HUES6 (cell line): Measurements from ENCODE around the gene MYO3B.

Experiments
- H3K27ac ChIP-seq: 2 replicates; pipeline ENCODE4 v1.7.0; 2013; ENCODE audit warnings: low read depth, mild to moderate bottlenecking, low read length, inconsistent platforms
- H3K27me3 ChIP-seq: 2 replicates; pipeline ENCODE4 v1.6.1; 2013; ENCODE audit warnings: low read length; ENCODE audit not compliant: control insufficient read depth, insufficient read depth
- H3K36me3 ChIP-seq: 2 replicates; pipeline ENCODE4 v1.6.1; 2013; ENCODE audit warnings: low read length; ENCODE audit not compliant: control insufficient read depth, insufficient read depth
- H3K4me1 ChIP-seq: 2 replicates; pipeline ENCODE4 v1.6.1; 2013; ENCODE audit warnings: low read length; ENCODE audit not compliant: control insufficient read depth, insufficient read depth
- H3K4me3 ChIP-seq: 2 replicates; pipeline ENCODE4 v1.5.1; 2013; ENCODE audit warnings: low read depth, low read length
- H3K9ac ChIP-seq: one replicate; pipeline ENCODE4 v1.6.1; 2013; ENCODE audit warnings: mild to moderate bottlenecking, low read length
- H3K9me3 ChIP-seq: 2 replicates; pipeline ENCODE4 v1.6.1; 2013; ENCODE audit warnings: low read depth, low read length; ENCODE audit not compliant: control insufficient read depth, insufficient read depth

The MYO3B gene

DNA sequence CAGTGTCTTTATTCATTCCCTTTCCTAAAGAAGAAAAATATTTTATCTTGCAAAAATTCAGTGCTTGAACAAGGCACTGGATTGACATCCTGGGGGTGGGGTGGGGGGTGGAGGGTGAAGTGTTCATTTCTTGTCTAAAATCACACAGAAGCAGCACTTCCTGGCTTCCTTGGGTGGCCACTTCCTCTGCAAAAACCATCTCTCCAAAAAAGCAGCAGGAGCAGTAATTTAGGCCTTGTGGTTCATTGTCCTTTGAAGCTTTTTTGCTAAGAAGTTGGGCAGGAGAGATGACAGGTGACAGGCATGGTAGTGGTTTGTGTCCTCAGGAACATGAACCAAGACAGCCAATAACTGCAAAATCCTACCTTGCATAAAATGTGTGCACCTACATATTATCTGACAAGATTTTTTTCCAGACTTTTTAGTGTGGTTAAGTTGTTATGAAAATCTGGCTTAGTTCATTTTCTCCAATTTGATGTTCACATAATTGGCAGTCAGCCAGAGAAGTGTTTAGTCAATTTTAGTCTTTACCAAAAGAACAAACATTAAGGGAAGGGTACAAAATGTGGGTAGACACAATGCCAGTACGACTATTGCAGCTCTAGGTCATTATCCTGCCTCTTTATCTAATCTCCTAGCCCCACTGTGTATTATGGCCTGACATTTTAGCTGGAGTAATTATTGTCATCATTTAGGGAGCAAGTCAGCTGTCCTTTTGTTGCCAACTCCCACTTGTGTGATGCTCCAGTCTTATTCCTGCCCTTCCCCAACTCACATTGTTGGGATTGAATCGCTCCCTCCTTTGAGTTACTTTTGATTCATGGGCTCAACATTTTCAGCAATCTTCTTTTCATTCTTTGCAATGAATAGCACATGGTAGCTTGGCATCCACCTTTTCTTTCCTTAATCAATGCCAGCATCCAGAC is 177.2 kb downstream of the MYO3B start:
- H3K9ac ChIP-seq: no peak overlapping the region
- H3K36me3 ChIP-seq: no peaks in the 10 kb centered on the region
- H3K4me3 ChIP-seq: no peak overlapping the region
- peaks cover 30% of the 10 kb centered on the region for H3K4me1 ChIP-seq
- no peaks in the 10 kb centered on the region for H3K9me3 ChIP-seq
- no peak overlapping the region for H3K27ac ChIP-seq
- H3K27me3 ChIP-seq: no peaks in the 10 kb centered on the region

GRCh38 chr2:170359466-170359865 is 181.5 kb downstream of the MYO3B start:
- Histone ChIP-seq H3K4me1 (peaks cover 36% of the 10 kb centered on the region), H3K27me3 (no peaks in the 10 kb centered on the region), H3K27ac (no peak overlapping the region), H3K4me3 (no peak overlapping the region), H3K36me3 (no peaks in the 10 kb centered on the region), H3K9me3 (no peaks in the 10 kb centered on the region), H3K9ac (no peak overlapping the region)

DNA sequence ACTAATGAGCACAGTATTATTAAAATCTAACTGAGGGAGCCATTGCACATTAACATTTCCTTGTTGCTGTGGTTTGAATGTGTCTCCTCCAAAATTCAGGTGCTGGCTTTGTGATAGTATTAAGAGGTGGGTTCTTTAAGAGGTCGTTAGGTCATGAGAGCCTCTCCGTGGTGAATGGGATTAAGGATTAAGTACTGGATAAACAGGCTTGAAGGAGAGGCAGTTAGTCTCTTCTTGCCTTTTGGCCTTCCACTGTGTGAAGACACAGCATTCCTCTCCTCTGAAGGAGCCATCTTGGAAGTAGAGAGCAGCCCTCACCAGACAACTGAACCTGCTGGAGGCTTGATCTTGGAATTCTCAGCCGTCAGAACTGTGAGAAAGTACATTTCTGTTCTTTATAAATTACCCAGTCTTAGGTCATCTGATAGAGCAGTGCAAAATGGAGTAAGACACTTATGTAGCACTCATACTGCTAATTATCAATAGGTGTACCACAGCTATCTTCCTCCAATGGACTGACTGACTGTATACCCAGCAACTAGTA is 182.7 kb downstream of the MYO3B start:
- Histone ChIP-seq H3K36me3 (no peaks in the 10 kb centered on the region), H3K27me3 (no peaks in the 10 kb centered on the region), H3K4me3 (no peak overlapping the region), H3K27ac (no peak overlapping the region), H3K9me3 (no peaks in the 10 kb centered on the region), H3K4me1 (peaks cover 35% of the 10 kb centered on the region), H3K9ac (no peak overlapping the region)

DNA sequence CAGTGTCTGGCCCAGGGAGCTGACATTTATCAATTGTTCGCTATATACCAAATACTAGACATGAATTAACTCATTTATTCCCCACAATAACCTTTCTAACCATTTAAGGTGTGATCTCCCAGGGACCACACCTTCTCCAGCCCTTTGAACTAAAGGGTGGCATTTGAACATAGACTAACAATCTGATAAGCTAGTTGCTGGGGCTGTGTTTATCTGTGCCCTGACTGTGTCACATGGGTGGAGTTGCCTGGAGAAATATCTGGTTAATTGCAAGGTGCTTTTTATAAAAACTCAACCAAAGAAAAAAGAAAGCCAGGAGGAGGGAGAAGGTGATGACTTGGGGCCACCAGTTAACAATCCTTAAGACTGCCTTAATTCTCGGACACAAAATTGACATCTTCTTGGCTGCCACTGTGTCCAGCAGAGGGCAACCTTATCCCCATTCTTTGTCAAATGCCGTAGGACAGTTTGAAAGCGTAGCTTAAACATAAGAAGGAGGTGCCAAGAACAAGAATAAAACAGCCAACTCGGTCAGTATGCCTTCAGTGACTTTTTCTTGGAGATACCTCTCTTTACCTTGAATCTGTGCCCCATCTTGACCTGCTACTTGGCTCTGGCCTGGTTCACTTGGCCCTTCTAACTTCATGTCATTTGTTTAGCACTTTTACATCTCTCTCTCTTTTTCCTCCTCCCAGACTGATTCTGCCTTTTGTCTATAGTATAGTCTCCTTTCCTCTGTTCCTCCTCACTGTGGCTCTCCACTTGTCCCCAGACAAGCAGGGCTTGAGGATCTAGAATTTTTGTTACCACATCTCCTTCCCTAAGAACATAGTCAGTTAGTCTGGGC is 183.4 kb downstream of the MYO3B start:
- no peaks in the 10 kb centered on the region for H3K27me3 ChIP-seq
- no peak overlapping the region for H3K27ac ChIP-seq
- peaks cover 38% of the 10 kb centered on the region for H3K4me1 ChIP-seq
- no peak overlapping the region for H3K4me3 ChIP-seq
- H3K9ac ChIP-seq: no peak overlapping the region
- H3K9me3 ChIP-seq: no peaks in the 10 kb centered on the region
- H3K36me3 ChIP-seq: no peaks in the 10 kb centered on the region

DNA sequence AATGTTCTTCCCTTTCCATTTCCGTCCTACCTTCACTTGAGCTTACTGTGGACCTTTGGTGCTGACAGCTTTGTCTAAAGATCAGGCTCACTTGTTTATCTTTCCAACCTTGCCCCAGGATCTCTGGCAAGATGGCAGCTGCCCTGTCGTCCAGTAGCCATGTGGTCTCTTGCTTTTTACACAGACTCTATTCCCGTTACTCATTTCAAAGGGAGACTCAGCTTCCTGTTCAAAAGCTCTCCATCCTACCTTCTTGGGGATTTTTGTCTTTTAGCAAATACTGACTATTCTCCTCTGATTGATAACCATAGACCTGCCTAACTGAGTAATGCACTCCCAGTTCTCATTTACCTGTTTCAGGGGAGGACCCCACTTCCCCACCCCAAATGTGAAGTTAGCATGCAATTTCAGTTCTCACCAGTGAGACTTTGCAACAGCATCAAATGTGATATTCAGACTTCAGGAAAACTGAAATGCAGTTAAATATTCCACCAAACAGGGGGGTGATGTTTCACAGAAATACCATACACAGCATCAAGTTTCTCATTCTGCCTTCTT is 184.4 kb downstream of the MYO3B start:
- Histone ChIP-seq H3K27ac (no peak overlapping the region), H3K9me3 (no peaks in the 10 kb centered on the region), H3K4me3 (no peak overlapping the region), H3K9ac (no peak overlapping the region), H3K27me3 (no peaks in the 10 kb centered on the region), H3K36me3 (no peaks in the 10 kb centered on the region), H3K4me1 (peaks cover 47% of the 10 kb centered on the region)

DNA sequence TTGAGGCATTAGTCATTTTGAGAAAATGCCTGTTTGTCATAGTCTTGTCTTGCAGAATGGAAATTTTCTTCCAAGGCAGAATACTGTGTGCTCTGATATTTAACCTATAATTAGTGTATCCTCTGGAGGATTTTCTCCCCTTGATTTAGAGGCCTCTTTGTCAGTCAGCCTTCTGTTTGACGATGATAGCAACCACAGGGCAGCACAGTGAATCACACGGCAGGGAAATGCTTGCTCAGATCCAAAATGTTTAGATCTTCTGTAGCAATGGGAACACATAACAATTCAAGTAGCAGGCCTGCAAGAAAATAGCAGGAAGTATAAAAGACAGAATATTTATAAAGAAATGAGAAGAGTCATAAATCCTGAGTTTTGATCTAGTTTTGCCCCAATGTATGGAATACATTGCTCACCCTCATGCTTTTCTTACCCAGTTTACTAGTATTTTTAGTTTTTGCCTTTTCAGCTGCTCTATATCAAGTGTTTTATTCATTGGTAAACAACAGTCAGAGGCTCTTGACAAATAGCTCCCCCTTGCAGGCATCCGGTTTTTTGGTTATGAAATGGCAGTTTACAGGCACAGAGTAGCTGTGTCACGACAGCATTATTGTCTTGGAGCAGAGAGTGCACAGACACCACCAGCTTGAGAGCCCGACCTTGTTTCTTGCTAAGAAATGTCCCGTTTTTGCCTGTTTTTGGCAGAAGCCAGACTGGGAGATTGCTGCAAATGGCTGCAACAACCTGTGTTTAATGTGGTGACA is 185.1 kb downstream of the MYO3B start:
- H3K36me3 ChIP-seq: no peaks in the 10 kb centered on the region
- H3K27ac ChIP-seq: no peak overlapping the region
- no peak overlapping the region for H3K4me3 ChIP-seq
- H3K9ac ChIP-seq: no peak overlapping the region
- no peaks in the 10 kb centered on the region for H3K9me3 ChIP-seq
- peaks cover 50% of the 10 kb centered on the region for H3K4me1 ChIP-seq
- no peaks in the 10 kb centered on the region for H3K27me3 ChIP-seq

DNA sequence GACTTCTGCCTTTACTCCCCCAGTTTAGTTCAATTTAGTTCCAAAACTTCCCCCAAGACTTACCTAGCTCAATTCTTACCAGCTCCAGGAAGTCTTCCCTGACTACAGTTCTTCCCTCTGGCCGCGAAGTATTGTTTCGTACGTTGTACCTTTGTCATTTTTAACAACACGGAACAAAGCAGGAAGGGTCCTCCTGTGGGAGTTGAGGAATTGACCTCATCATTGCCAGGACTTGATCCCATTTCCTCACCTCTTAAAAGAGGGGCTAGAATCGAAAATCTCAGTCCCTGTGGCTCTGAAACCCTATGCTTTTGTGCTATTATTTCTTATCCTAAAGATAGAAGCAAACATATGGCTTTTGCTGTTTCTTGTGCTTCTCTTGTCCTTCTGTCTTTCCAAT is 187.1 kb downstream of the MYO3B start:
- no peaks in the 10 kb centered on the region for H3K9me3 ChIP-seq
- no peak overlapping the region for H3K9ac ChIP-seq
- H3K27ac ChIP-seq: no peak overlapping the region
- no peak overlapping the region for H3K4me3 ChIP-seq
- H3K36me3 ChIP-seq: no peaks in the 10 kb centered on the region
- no peaks in the 10 kb centered on the region for H3K27me3 ChIP-seq
- peaks cover 59% of the 10 kb centered on the region for H3K4me1 ChIP-seq

DNA sequence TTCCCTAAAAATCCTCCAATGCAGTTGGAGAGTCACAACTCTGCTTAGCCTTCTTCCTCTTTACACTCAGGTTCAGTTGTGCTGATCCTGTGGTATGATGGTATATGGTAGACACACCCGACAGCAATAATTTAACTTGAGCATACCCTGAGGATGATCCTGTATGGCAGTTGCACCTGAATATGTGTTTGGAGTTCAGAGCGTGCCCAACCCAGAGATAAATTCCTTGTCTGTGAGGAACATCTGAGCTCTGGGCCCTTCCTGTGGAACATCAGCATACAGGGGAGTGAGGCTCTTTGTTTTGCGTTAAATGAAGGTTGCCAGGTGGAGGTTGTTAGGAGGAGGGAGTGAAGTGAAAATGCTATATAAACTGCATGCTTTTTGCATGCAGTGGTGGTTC is 187.7 kb downstream of the MYO3B start:
- H3K9me3 ChIP-seq: no peaks in the 10 kb centered on the region
- H3K36me3 ChIP-seq: no peaks in the 10 kb centered on the region
- H3K4me1 ChIP-seq: peaks cover 66% of the 10 kb centered on the region
- no peaks in the 10 kb centered on the region for H3K27me3 ChIP-seq
- H3K4me3 ChIP-seq: no peak overlapping the region
- no peak overlapping the region for H3K27ac ChIP-seq
- H3K9ac ChIP-seq: no peak overlapping the region

DNA sequence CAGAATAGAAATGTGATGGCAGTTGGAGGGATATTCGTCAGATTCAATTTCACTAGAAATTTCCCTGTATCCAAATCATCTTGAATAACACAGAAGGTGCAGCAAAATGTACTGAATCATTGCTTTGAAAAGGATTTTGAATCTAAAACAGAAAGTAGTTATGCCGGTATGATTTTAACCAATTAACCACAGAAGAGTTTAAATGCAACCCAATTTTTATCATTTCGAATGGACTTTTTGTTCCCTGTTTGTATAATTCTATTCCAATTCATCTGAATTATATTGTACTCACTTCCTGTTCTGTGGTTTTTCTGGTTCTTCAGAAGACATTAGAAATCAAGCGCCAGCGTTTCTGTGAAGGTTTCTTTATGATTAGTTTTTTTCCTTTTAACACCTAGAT is 190.4 kb downstream of the MYO3B start:
- Histone ChIP-seq H3K4me1 (peaks cover 47% of the 10 kb centered on the region), H3K9ac (no peak overlapping the region), H3K36me3 (no peaks in the 10 kb centered on the region), H3K4me3 (no peak overlapping the region), H3K9me3 (no peaks in the 10 kb centered on the region), H3K27ac (no peak overlapping the region), H3K27me3 (no peaks in the 10 kb centered on the region)

GRCh38 chr2:170369228-170369627 is 191.3 kb downstream of the MYO3B start:
- no peaks in the 10 kb centered on the region for H3K36me3 ChIP-seq
- no peak overlapping the region for H3K27ac ChIP-seq
- H3K4me1 ChIP-seq: peaks cover 44% of the 10 kb centered on the region
- no peak overlapping the region for H3K9ac ChIP-seq
- no peaks in the 10 kb centered on the region for H3K9me3 ChIP-seq
- H3K27me3 ChIP-seq: no peaks in the 10 kb centered on the region
- no peak overlapping the region for H3K4me3 ChIP-seq
